HCT116 (cell line): ENCODE data around the gene FAM219A. TPM values are rescaled to one million over a fixed set of nuclear protein-coding genes. Genes with fewer than 3 reads are reported as not detected.

Experiments
- ATAC-seq: fragments of 200-7000 bp; cut with Tn5 transposase; 2 replicates; pipeline ENCODE4 v1.9.1; 2020; ENCODE audit warnings: mild to moderate bottlenecking, moderate library complexity
- Bru-seq: library from RNA; stranded (reverse); fragments of 400-500 nt; gene quantifications from one replicate; lab custom pipeline; 2021; lab: Mats Ljungman, UMichigan
- BruChase-seq, 2 experiments: library from RNA; stranded (reverse); fragments of 400-500 nt; gene quantifications; one replicate each; lab custom pipeline; 2021; lab: Mats Ljungman, UMichigan
- BruUV-seq: library from RNA; stranded (reverse); fragments of 400-500 nt; replicated peaks from 2 replicates; lab custom pipeline; 2021; lab: Mats Ljungman, UMichigan
- CTCF ChIA-PET: fragments of 300-600 bp; sonication (Branson Sonifier 250); formaldehyde crosslinking; loops from one replicate; lab custom pipeline; 2021; ENCODE audit warnings: antibody characterized with exemption; lab: Charles Lee
- POLR2A ChIA-PET: fragments of 300-600, 350-600 bp; sonication (Branson Sonifier 250); formaldehyde crosslinking; loops from one replicate; lab custom pipeline; 2021; ENCODE audit warnings: antibody characterized with exemption; lab: Charles Lee
- RAD21 ChIA-PET, 2 experiments: fragments of 300-600 bp; sonication (Branson Sonifier 250); formaldehyde crosslinking; loops; one replicate each; lab custom pipeline; 2023; ENCODE audit warnings: low total read pairs in 2 of 2; ENCODE audit not compliant: uncharacterized antibody in 2 of 2, unreplicated experiment in 2 of 2, low non-redundant PET in 1 of 2; lab: Charles Lee
- DNase-seq: peaks from one replicate; pipeline ENCODE4 v3.0.0-alpha.2; 2010; ENCODE audit warnings: low read depth, low spot score
- H2AFZ ChIP-seq: fragments of 200-600 bp; shearing (Covaris generic), sonication (generic); 2 replicates; pipeline ENCODE4 v1.6.1; 2017; ENCODE audit warnings: low read depth, mixed run types, mixed read lengths, antibody characterized with exemption, low read length; ENCODE audit not compliant: poor library complexity, severe bottlenecking
- H3K27ac ChIP-seq: 2 replicates; pipeline ENCODE4 v1.5.1; 2012; ENCODE audit warnings: low read depth, low read length
- H3K27me3 ChIP-seq: fragments of 200-600 bp; sonication (generic); 2 replicates; pipeline ENCODE4 v1.6.1; 2016; ENCODE audit warnings: mixed run types, low read length, mixed read lengths; ENCODE audit not compliant: insufficient read depth
- H3K36me3 ChIP-seq, 2 experiments: fragments of 200-500 bp in 1 of 2; fragments of 200-600 bp in 1 of 2; sonication (Bioruptor generic) in 1 of 2; sonication (generic) in 1 of 2; 2 replicates each; pipeline versions ENCODE4 v1.5.1 to v1.6.1; 2014 to 2016; ENCODE audit warnings: low read length in 2 of 2, inconsistent platforms in 1 of 2, mixed read lengths in 1 of 2, mixed run types in 1 of 2; ENCODE audit not compliant: insufficient read depth in 2 of 2, control insufficient read depth in 1 of 2
- H3K4me1 ChIP-seq, 2 experiments: fragments of 200-600 bp in 1 of 2; sonication (generic) in 1 of 2; 2 replicates each; pipeline versions ENCODE4 v1.5.1 to v1.6.1; 2012 to 2017; ENCODE audit warnings: low read length in 2 of 2, inconsistent platforms in 1 of 2, mild to moderate bottlenecking in 1 of 2, mixed read lengths in 1 of 2, mixed run types in 1 of 2, moderate library complexity in 1 of 2; ENCODE audit not compliant: insufficient read depth in 2 of 2, control insufficient read depth in 1 of 2
- H3K4me2 ChIP-seq: fragments of 200-600 bp; sonication (generic); 2 replicates; pipeline ENCODE4 v1.6.1; 2017; ENCODE audit warnings: mixed run types, low read length, mixed read lengths
- H3K4me3 ChIP-seq, 2 experiments: fragments of 200-600 bp in 1 of 2; sonication (generic) in 1 of 2; replicated peaks in 1 of 2; 2 replicates each; pipeline ENCODE4 v1.5.1; 2011 to 2016; ENCODE audit warnings: low read length in 2 of 2, control low read depth in 1 of 2, low read depth in 1 of 2, mild to moderate bottlenecking in 1 of 2, mixed read lengths in 1 of 2, mixed run types in 1 of 2
- H3K79me2 ChIP-seq: fragments of 200-600 bp; sonication (generic); 2 replicates; pipeline ENCODE4 v1.6.1; 2017; ENCODE audit warnings: mild to moderate bottlenecking, mixed run types, low read length, moderate library complexity, mixed read lengths; ENCODE audit not compliant: insufficient read depth
- H3K9ac ChIP-seq: fragments of 200-600 bp; sonication (generic); 2 replicates; pipeline ENCODE4 v1.6.1; 2016; ENCODE audit warnings: low read length, mixed read lengths
- H3K9me2 ChIP-seq: fragments of 200-600 bp; sonication (generic), shearing (Covaris generic); 2 replicates; pipeline ENCODE4 v1.6.1; 2017; ENCODE audit warnings: mixed run types, mild to moderate bottlenecking, moderate library complexity; ENCODE audit not compliant: insufficient read depth
- H3K9me3 ChIP-seq, 2 experiments: fragments of 200-500 bp in 1 of 2; fragments of 200-600 bp in 1 of 2; sonication (Bioruptor generic) in 1 of 2; sonication (generic) in 1 of 2; 2 replicates each; pipeline ENCODE4 v1.6.1; 2014 to 2017; ENCODE audit warnings: low read length in 2 of 2, mixed read lengths in 2 of 2, inconsistent platforms in 1 of 2, low read depth in 1 of 2, mild to moderate bottlenecking in 1 of 2, mixed run types in 1 of 2, moderate library complexity in 1 of 2; ENCODE audit not compliant: control insufficient read depth in 1 of 2, insufficient read depth in 1 of 2
- H4K20me1 ChIP-seq: fragments of 200-600 bp; sonication (generic), shearing (Covaris generic); 2 replicates; pipeline ENCODE4 v1.6.1; 2017; ENCODE audit warnings: mixed run types, mild to moderate bottlenecking, moderate library complexity; ENCODE audit not compliant: insufficient read depth
- ATF3 ChIP-seq: IDR thresholded peaks from 2 replicates; pipeline ENCODE4 v1.6.1; 2012
- CTCF ChIP-seq, 3 experiments: fragments of 200-600 bp in 1 of 3; sonication (generic) in 1 of 3; IDR thresholded peaks in 2 of 3; conservative IDR thresholded peaks in 1 of 3; 2 replicates each; pipeline ENCODE4 v1.5.1; 2012 to 2017; ENCODE audit warnings: low read depth in 2 of 3, low read length in 2 of 3, antibody characterized with exemption in 1 of 3, borderline replicate concordance in 1 of 3, control low read depth in 1 of 3, mild to moderate bottlenecking in 1 of 3, mixed read lengths in 1 of 3, mixed run types in 1 of 3, moderate library complexity in 1 of 3; ENCODE audit not compliant: insufficient read depth in 1 of 3
- EGR1 ChIP-seq: IDR thresholded peaks from 2 replicates; pipeline ENCODE4 v1.6.1; 2012; ENCODE audit warnings: low read depth
- ELF1 ChIP-seq: IDR thresholded peaks from 2 replicates; pipeline ENCODE4 v1.6.1; 2012; ENCODE audit warnings: low read depth, borderline replicate concordance
- EZH2 ChIP-seq: fragments of 200-600 bp; sonication (generic); IDR thresholded peaks from 2 replicates; pipeline ENCODE4 v1.6.1; 2017; ENCODE audit warnings: antibody characterized with exemption, mixed run types
- FOSL1 ChIP-seq: IDR thresholded peaks from 2 replicates; pipeline ENCODE4 v1.6.1; 2012; ENCODE audit warnings: low read depth
- JUND ChIP-seq: IDR thresholded peaks from 2 replicates; pipeline ENCODE4 v1.6.1; 2012
- POLR2AphosphoS5 ChIP-seq: IDR thresholded peaks from 2 replicates; pipeline ENCODE4 v1.6.1; 2011; ENCODE audit warnings: mild to moderate bottlenecking, low read depth, low read length, moderate library complexity
- REST ChIP-seq: IDR thresholded peaks from 2 replicates; pipeline ENCODE4 v1.6.1; 2012; ENCODE audit warnings: low read depth
- SIN3A ChIP-seq: IDR thresholded peaks from 2 replicates; pipeline ENCODE4 v1.6.1; 2012; ENCODE audit warnings: low read depth
- SP1 ChIP-seq: IDR thresholded peaks from 2 replicates; pipeline ENCODE4 v1.6.1; 2012; ENCODE audit warnings: low read depth
- SRF ChIP-seq: IDR thresholded peaks from 2 replicates; pipeline ENCODE4 v1.6.1; 2012; ENCODE audit warnings: low read depth
- TCF7L2 ChIP-seq: IDR thresholded peaks from 2 replicates; pipeline ENCODE4 v1.7.0; 2011; ENCODE audit warnings: borderline replicate concordance, inconsistent platforms; ENCODE audit not compliant: insufficient read depth, insufficient read length; ENCODE audit errors: extremely low read depth
- ZFX ChIP-seq: fragments of 450-650 bp; IDR thresholded peaks from 2 replicates; pipeline ENCODE4 v1.6.1; 2017
- ZNF274 ChIP-seq: fragments of 200-500 bp; sonication (Bioruptor generic); IDR thresholded peaks from 2 replicates; pipeline ENCODE4 v1.6.1; 2014; ENCODE audit warnings: mild to moderate bottlenecking, low read depth, low read length, inconsistent platforms
- intact Hi-C: fragments of 100-400 bp; cut with micrococcal nuclease; formaldehyde crosslinking; loops from 2 replicates; pipeline ENCODE4 v1.10.0; 2022
- long read RNA-seq: library from polyadenylated mRNA; unstranded; transcript quantifications from one replicate; pipeline ENCODE4 v2.0.0, GENCODE V29; 2021; ENCODE audit not compliant: unreplicated experiment
- polyA plus RNA-seq: library from polyadenylated mRNA; unstranded; fragments of >200 nt; gene quantifications from 2 replicates; pipeline ENCODE4 v1.2.1, GENCODE V29; 2012; ENCODE audit warnings: missing spikeins
- total RNA-seq: library from RNA; stranded (reverse); gene quantifications from one replicate; pipeline ENCODE4 v1.2.1, GENCODE V29; 2021; ENCODE audit not compliant: unreplicated experiment

The FAM219A gene
- total RNA-seq (13.4 TPM), Bru-seq, nascent RNA (percentile 59 among the genes with signal in this experiment), BruChase-seq, experiment 1, labeled RNA remaining after a 6-hour chase (percentile 71 among the genes with signal in this experiment), BruChase-seq, experiment 2, labeled RNA remaining after a 2-hour chase (percentile 65 among the genes with signal in this experiment)
- 8.1 and 9.3 TPM in 2 replicates for polyA plus RNA-seq
- long read RNA-seq, partial matches to known transcripts: 2 of 18 reads
- long read RNA-seq, other reads (novel, unspliced or antisense): 16 of 18 reads

- Histone ChIP-seq H3K27me3 (no peaks in the 10 kb centered on the region), H3K79me2 (peaks cover 19% of the 10 kb centered on the region), H3K9ac (peak within 1 kb of the TSS; percentile 76), H3K36me3 (no peaks in the 10 kb centered on the region), H3K4me1 (peaks cover 13 to 42% of the 10 kb centered on the region in 2 experiments), H3K4me2 (peak within 1 kb of the TSS; percentile 85), H3K4me3 (peak within 1 kb of the TSS; percentile 78 to 79), H3K9me2 (no peaks in the 10 kb centered on the region), H3K9me3 (no peaks in the 10 kb centered on the region), H3K27ac (peak within 1 kb of the TSS; percentile 4; the same call in 1 of the 2 replicates), H4K20me1 (no peaks in the 10 kb centered on the region), H2AFZ (no peak within 1 kb of the TSS)
- ATAC-seq (peak; percentile 95), DNase-seq (peak; percentile 95)
- POLR2A ChIA-PET: interaction anchor here (0.6 to 1.1 kb wide), 2 partner anchors 14 to 232 kb away, joined by 3 read pairs; no protein-coding TSS in a partner anchor
- CTCF ChIA-PET: interaction anchor here (1.0 to 1.7 kb wide), 3 partner anchors 54 to 146 kb away, joined by 4 to 5 read pairs (median 4); no protein-coding TSS in a partner anchor
- RAD21 ChIA-PET: no interaction called here
- BruUV-seq: no TSS peak
- intact Hi-C loops: loop anchor here (5.0 to 10.0 kb wide), 2 partner anchors 44 to 413 kb away; partner anchors contain the start of gene UBAP2
- TF ChIP-seq REST (no peak), CTCF (IDR thresholded peaks at IDR 0.05 in 2 of 3, conservative IDR thresholded peaks at IDR 0.05 in 1 of 3; ENCODE audit: borderline replicate concordance in 1 of 3, insufficient read depth in 1 of 3, low read depth in 2 of 3, low read length in 2 of 3) (no peak), ATF3 (no peak), JUND (no peak), SIN3A (peak; percentile 60), SP1 (peak; percentile 26; the same call in 1 of the 2 replicates), EZH2 (no peak), TCF7L2 (no peak), ELF1 (peak; percentile 95), ZFX (peak; percentile 82), ZNF274 (no peak), EGR1 (peak; percentile 59; the same call in 1 of the 2 replicates), SRF (no peak; the same call in 1 of the 2 replicates), POLR2AphosphoS5 (peak; percentile 78), FOSL1 (no peak)
Measured at GRCh38 chr9:34458013-34458958, at the start of gene FAM219A, which contains the start of gene DNAI1. TSS of gene FAM219A (minus strand) at chr9:34458570. CDS start at chr9:34458263, 307 bp downstream. TSS of gene DNAI1 (plus strand) at chr9:34458805. CDS start at chr9:34459006, 201 bp downstream.
